Astrocyte (in vitro differentiated cells and primary cell): Measurements from ENCODE around the gene ATG12. TPM values are rescaled to one million over a fixed set of nuclear protein-coding genes. Genes with fewer than 3 reads are reported as not detected.

ENCODE experiments used
- DNase-seq: peaks from one replicate; pipeline ENCODE4 v3.0.0-alpha.2; 2010; ENCODE audit warnings: low read depth
- FAIRE-seq: peaks from 2 replicates; lab custom pipeline; 2011; peaks lifted over from hg19 to GRCh38; lab: Jason Lieb, UNC
- H2AFZ ChIP-seq: 2 replicates; pipeline ENCODE4 v1.6.0; 2012; ENCODE audit warnings: low read depth, low read length, inconsistent platforms
- H3K27ac ChIP-seq: 2 replicates; pipeline ENCODE4 v1.5.1; 2011; ENCODE audit warnings: low read depth, low read length, inconsistent platforms
- H3K27me3 ChIP-seq: 2 replicates; pipeline ENCODE4 v1.6.0; 2011; ENCODE audit warnings: low read length, inconsistent platforms; ENCODE audit not compliant: insufficient read depth
- H3K36me3 ChIP-seq: 2 replicates; pipeline ENCODE4 v1.5.1; 2011; ENCODE audit warnings: low read length, inconsistent platforms; ENCODE audit not compliant: insufficient read depth
- H3K4me1 ChIP-seq: 2 replicates; pipeline ENCODE4 v1.5.1; 2011; ENCODE audit warnings: low read length, inconsistent platforms; ENCODE audit not compliant: insufficient read depth
- H3K4me2 ChIP-seq: 2 replicates; pipeline ENCODE4 v1.6.0; 2012; ENCODE audit warnings: low read length, inconsistent platforms
- H3K4me3 ChIP-seq: 2 replicates; pipeline ENCODE4 v1.5.1; 2011; ENCODE audit warnings: low read depth, mild to moderate bottlenecking, low read length, inconsistent platforms; ENCODE audit not compliant: insufficient read depth
- H3K79me2 ChIP-seq: 2 replicates; pipeline ENCODE4 v1.6.0; 2012; ENCODE audit warnings: mild to moderate bottlenecking, low read length, inconsistent platforms; ENCODE audit not compliant: insufficient read depth
- H3K9ac ChIP-seq: 2 replicates; pipeline ENCODE4 v1.6.0; 2012; ENCODE audit warnings: mild to moderate bottlenecking, low read length, inconsistent platforms
- H3K9me3 ChIP-seq: 2 replicates; pipeline ENCODE4 v1.5.1; 2012; ENCODE audit warnings: low read depth, mild to moderate bottlenecking, low read length, inconsistent platforms; ENCODE audit not compliant: insufficient read depth
- H4K20me1 ChIP-seq: 2 replicates; pipeline ENCODE4 v1.6.0; 2012; ENCODE audit warnings: low read length, inconsistent platforms; ENCODE audit not compliant: insufficient read depth
- H3K27ac Mint-ChIP-seq: one replicate; pipeline ENCODE4 v1.8.0; 2021; ENCODE audit warnings: mild to moderate bottlenecking, mixed read lengths; ENCODE audit not compliant: unreplicated experiment
- H3K27me3 Mint-ChIP-seq: one replicate; pipeline ENCODE4 v1.8.0; 2021; ENCODE audit warnings: low read depth, mixed read lengths; ENCODE audit not compliant: unreplicated experiment
- H3K36me3 Mint-ChIP-seq: one replicate; pipeline ENCODE4 v1.8.0; 2021; ENCODE audit warnings: low read depth, mixed read lengths; ENCODE audit not compliant: unreplicated experiment
- H3K4me1 Mint-ChIP-seq: one replicate; pipeline ENCODE4 v1.8.0; 2021; ENCODE audit warnings: low read depth, mixed read lengths; ENCODE audit not compliant: unreplicated experiment
- H3K4me3 Mint-ChIP-seq: one replicate; pipeline ENCODE4 v1.8.0; 2021; ENCODE audit warnings: mild to moderate bottlenecking, moderate library complexity, mixed read lengths; ENCODE audit not compliant: unreplicated experiment
- H3K9me3 Mint-ChIP-seq: one replicate; pipeline ENCODE4 v1.8.0; 2021; ENCODE audit warnings: mild to moderate bottlenecking, mixed read lengths; ENCODE audit not compliant: unreplicated experiment
- EZH2 ChIP-seq: IDR thresholded peaks from 2 replicates; pipeline ENCODE4 v1.6.1; 2012; ENCODE audit warnings: mild to moderate bottlenecking, low read length, inconsistent platforms; ENCODE audit not compliant: insufficient read depth
- total RNA-seq: library from RNA; stranded (reverse); gene quantifications from 2 replicates; pipeline ENCODE4 v1.2.1, GENCODE V29; 2021
- TF ChIP-seq, protein P1 (sequence below): IDR thresholded peaks from 2 replicates; pipeline ENCODE4 v1.5.1; 2011; ENCODE audit warnings: low read depth, mild to moderate bottlenecking, inconsistent platforms, low read length, moderate library complexity; ENCODE audit not compliant: insufficient read depth

ATG12 gene
- total RNA-seq, 1 donor from 2014 or later = 66.3 TPM

DNA sequence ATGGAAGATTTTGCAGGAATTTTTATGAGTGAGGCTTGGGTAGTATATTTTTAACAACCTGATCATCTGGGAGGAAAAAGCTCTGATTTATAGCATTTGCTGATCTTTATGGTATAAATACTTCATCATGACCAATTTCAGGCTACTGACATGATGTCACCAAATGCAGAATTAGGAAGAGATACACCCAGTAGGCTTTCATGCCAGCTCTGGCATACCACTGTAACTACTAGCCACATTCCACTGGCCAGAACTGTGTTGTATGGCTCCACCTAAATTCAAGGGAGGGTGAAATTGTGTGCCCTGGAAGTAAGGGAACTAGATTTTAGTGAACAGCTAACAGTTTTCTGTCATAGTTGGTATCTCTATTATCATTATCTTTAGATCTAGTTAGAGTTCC lies 18.0 kb upstream of the ATG12 start:
- no peaks in the 10 kb centered on the region for H3K36me3 Mint-ChIP-seq
- H3K9me3 Mint-ChIP-seq = no peaks in the 10 kb centered on the region
- H3K27ac Mint-ChIP-seq = no peak overlapping the region

DNA sequence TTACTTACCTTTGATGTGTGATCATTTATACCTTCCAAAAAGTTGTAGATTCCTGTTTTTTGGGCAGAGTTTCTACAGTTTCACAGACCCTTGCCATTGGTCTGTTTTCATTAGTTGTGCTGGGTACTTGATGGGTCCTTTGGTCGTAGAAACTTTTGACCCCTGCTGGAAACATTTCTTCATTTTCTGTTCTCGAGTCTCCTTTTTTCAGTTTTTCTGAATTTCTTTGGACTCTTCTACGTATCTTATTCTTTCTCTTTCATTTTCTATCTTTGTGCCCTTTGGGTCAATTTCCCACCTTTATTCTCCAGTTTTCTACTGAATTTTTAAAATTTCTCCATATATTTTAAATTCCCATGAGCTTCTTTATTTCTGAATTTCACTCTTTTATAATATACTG lies 17.0 kb upstream of the ATG12 start:
- Mint-ChIP-seq H3K27me3 (no peaks in the 10 kb centered on the region), H3K27ac (no peak overlapping the region), H3K9me3 (no peaks in the 10 kb centered on the region), H3K36me3 (peaks cover 7% of the 10 kb centered on the region), H3K4me1 (peaks cover 15% of the 10 kb centered on the region), H3K4me3 (no peak overlapping the region)
- no peak overlapping the region for H3K9ac ChIP-seq
- no peaks in the 10 kb centered on the region for H3K27me3 ChIP-seq
- H3K4me2 ChIP-seq = peak overlapping the region; percentile 8
- H3K4me3 ChIP-seq = no peak overlapping the region
- peaks cover 71% of the 10 kb centered on the region for H4K20me1 ChIP-seq
- FAIRE-seq = no peak
- no peak overlapping the region for H3K27ac ChIP-seq
- H3K36me3 ChIP-seq = no peaks in the 10 kb centered on the region
- H3K4me1 ChIP-seq = no peaks in the 10 kb centered on the region
- TF ChIP-seq EZH2 = no peak
- TF ChIP-seq, protein P1, sequence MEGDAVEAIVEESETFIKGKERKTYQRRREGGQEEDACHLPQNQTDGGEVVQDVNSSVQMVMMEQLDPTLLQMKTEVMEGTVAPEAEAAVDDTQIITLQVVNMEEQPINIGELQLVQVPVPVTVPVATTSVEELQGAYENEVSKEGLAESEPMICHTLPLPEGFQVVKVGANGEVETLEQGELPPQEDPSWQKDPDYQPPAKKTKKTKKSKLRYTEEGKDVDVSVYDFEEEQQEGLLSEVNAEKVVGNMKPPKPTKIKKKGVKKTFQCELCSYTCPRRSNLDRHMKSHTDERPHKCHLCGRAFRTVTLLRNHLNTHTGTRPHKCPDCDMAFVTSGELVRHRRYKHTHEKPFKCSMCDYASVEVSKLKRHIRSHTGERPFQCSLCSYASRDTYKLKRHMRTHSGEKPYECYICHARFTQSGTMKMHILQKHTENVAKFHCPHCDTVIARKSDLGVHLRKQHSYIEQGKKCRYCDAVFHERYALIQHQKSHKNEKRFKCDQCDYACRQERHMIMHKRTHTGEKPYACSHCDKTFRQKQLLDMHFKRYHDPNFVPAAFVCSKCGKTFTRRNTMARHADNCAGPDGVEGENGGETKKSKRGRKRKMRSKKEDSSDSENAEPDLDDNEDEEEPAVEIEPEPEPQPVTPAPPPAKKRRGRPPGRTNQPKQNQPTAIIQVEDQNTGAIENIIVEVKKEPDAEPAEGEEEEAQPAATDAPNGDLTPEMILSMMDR = no peak
- no peak for DNase-seq
- H2AFZ ChIP-seq = no peak overlapping the region
- H3K9me3 ChIP-seq = no peaks in the 10 kb centered on the region
- H3K79me2 ChIP-seq = peaks cover 95% of the 10 kb centered on the region

More for the DNA sequence above, 18.0 kb upstream of the ATG12 start:
- TF ChIP-seq, protein P1 = no peak
- no peak for TF ChIP-seq EZH2
- Histone ChIP-seq H3K9me3 (no peaks in the 10 kb centered on the region), H3K27ac (no peak overlapping the region), H3K4me3 (no peak overlapping the region), H3K36me3 (no peaks in the 10 kb centered on the region), H3K27me3 (no peaks in the 10 kb centered on the region), H3K4me2 (no peak overlapping the region), H3K79me2 (peaks cover 95% of the 10 kb centered on the region), H4K20me1 (peaks cover 71% of the 10 kb centered on the region), H3K4me1 (no peaks in the 10 kb centered on the region), H2AFZ (no peak overlapping the region), H3K9ac (no peak overlapping the region)
- H3K27me3 Mint-ChIP-seq = no peaks in the 10 kb centered on the region
- no peak for FAIRE-seq
- no peak overlapping the region for H3K4me3 Mint-ChIP-seq
- no peak for DNase-seq
- peaks cover 15% of the 10 kb centered on the region for H3K4me1 Mint-ChIP-seq

DNA sequence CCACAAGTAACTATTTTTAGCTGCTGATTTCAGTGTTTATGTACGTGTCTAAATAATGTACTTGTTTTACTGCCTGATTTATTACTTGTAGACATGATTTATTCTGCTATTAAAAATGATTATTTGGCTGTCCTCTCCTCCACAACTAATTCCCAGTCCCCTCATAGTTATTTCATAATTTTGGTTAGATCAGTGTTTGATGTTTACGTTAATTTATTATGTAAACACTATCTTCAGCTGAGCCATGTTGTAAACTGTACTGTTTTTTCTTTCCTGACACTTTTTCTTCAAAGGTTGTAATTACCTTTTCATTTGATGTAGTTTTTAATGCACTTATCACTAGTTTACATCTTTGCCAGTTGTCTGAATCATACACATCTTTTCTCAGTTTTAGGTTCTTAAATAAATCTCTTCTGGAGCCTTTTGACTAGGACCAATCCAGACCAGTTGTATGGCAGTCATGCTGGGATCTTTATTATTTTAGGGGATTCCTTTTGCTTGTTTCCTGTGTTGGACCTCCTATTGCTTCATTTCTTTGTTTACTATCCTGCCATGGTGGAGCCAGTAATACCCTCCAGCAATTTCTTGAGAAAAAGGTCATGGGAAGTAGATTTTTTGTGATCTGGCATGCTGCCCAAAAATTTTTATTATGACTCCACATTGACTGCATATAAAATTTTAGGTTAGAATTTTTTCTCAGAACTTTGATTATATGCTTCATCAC lies 16.4 kb upstream of the ATG12 start:
- no peak overlapping the region for H2AFZ ChIP-seq
- no peak overlapping the region for H3K27ac ChIP-seq
- H3K9ac ChIP-seq = no peak overlapping the region
- Mint-ChIP-seq H3K27me3 (no peaks in the 10 kb centered on the region), H3K27ac (no peak overlapping the region), H3K9me3 (no peaks in the 10 kb centered on the region), H3K36me3 (peaks cover 8% of the 10 kb centered on the region), H3K4me3 (no peak overlapping the region), H3K4me1 (peaks cover 15% of the 10 kb centered on the region)
- peak overlapping the region; percentile 8 for H3K4me2 ChIP-seq
- no peaks in the 10 kb centered on the region for H3K9me3 ChIP-seq
- no peaks in the 10 kb centered on the region for H3K36me3 ChIP-seq
- H3K4me3 ChIP-seq = no peak overlapping the region
- H4K20me1 ChIP-seq = peaks cover 74% of the 10 kb centered on the region
- H3K4me1 ChIP-seq = no peaks in the 10 kb centered on the region
- DNase-seq (no peak), FAIRE-seq (no peak)
- no peak for TF ChIP-seq EZH2
- TF ChIP-seq, protein P1 = no peak
- no peaks in the 10 kb centered on the region for H3K27me3 ChIP-seq
- peaks cover 99% of the 10 kb centered on the region for H3K79me2 ChIP-seq
